WTC11 (cell line): ENCODE results near the gene CIRBP. TPM values are rescaled to one million over a fixed set of nuclear protein-coding genes. Genes with fewer than 3 reads are reported as not detected.

Experiments
- ATAC-seq: fragments of 200-7000 bp; cut with Tn5 transposase; 2 replicates; pipeline ENCODE4 v1.10.0; 2021; ENCODE audit warnings: mild to moderate bottlenecking, moderate library complexity
- CTCF ChIA-PET: fragments of 300-600 bp; sonication (Branson Sonifier 250); formaldehyde crosslinking; loops from one replicate; lab custom pipeline; 2021; ENCODE audit warnings: antibody characterized with exemption; lab: Charles Lee
- POLR2A ChIA-PET: fragments of 350-600 bp; sonication (Branson Sonifier 250); formaldehyde crosslinking; loops from one replicate; lab custom pipeline; 2021; ENCODE audit warnings: antibody characterized with exemption; lab: Charles Lee
- DNase-seq: peaks from one replicate; pipeline ENCODE4 v3.0.0; 2021; ENCODE audit warnings: low spot score
- H3K27ac Mint-ChIP-seq: 2 replicates; pipeline ENCODE4 v1.8.0; 2021; ENCODE audit warnings: mixed read lengths
- H3K27me3 Mint-ChIP-seq: 2 replicates; pipeline ENCODE4 v1.8.0; 2021; ENCODE audit warnings: low read depth, mild to moderate bottlenecking, moderate library complexity, mixed read lengths
- H3K36me3 Mint-ChIP-seq: 2 replicates; pipeline ENCODE4 v1.8.0; 2021; ENCODE audit warnings: mixed read lengths
- H3K4me1 Mint-ChIP-seq: 2 replicates; pipeline ENCODE4 v1.8.0; 2022; ENCODE audit warnings: mixed read lengths
- H3K4me3 Mint-ChIP-seq: 2 replicates; pipeline ENCODE4 v1.8.0; 2021; ENCODE audit warnings: mild to moderate bottlenecking, moderate library complexity, mixed read lengths
- H3K9me3 Mint-ChIP-seq: 2 replicates; pipeline ENCODE4 v1.8.0; 2021; ENCODE audit warnings: mixed read lengths
- ETV6 ChIP-seq: sonication (generic); formaldehyde crosslinking; IDR thresholded peaks from 2 replicates; pipeline ENCODE4 v1.8.1; 2022; ENCODE audit warnings: mild to moderate bottlenecking, missing genetic modification reagents
- FOXJ3 ChIP-seq: sonication (generic); formaldehyde crosslinking; IDR thresholded peaks from 2 replicates; pipeline ENCODE4 v1.9.0; 2021; ENCODE audit warnings: missing genetic modification reagents, mild to moderate bottlenecking, borderline replicate concordance
- FOXP1 ChIP-seq: sonication (generic); formaldehyde crosslinking; IDR thresholded peaks from 2 replicates; pipeline ENCODE4 v1.8.0; 2022; ENCODE audit warnings: missing genetic modification reagents, mild to moderate bottlenecking, moderate library complexity, borderline replicate concordance
- HMGA2 ChIP-seq: fragments of 250-450 bp; sonication (Bioruptor Pico); IDR thresholded peaks from 2 replicates; pipeline ENCODE4 v1.4.0; 2021; ENCODE audit warnings: mild to moderate bottlenecking, moderate library complexity
- OVOL2 ChIP-seq: fragments of 250-450 bp; sonication (Bioruptor Pico); IDR thresholded peaks from 2 replicates; pipeline ENCODE4 v1.9.0; 2021; ENCODE audit warnings: mild to moderate bottlenecking, borderline replicate concordance
- PRRX2 ChIP-seq: fragments of 250-450 bp; sonication (Bioruptor Pico); IDR thresholded peaks from 2 replicates; pipeline ENCODE4 v1.8.0; 2021; ENCODE audit warnings: mild to moderate bottlenecking
- TP53 ChIP-seq: sonication (generic); formaldehyde crosslinking; IDR thresholded peaks from 2 replicates; pipeline ENCODE4 v1.8.1; 2023; ENCODE audit warnings: mild to moderate bottlenecking, missing genetic modification reagents
- ZBTB21 ChIP-seq: sonication (generic); formaldehyde crosslinking; IDR thresholded peaks from 2 replicates; pipeline ENCODE4 v1.8.1; 2023; ENCODE audit warnings: mild to moderate bottlenecking, missing genetic modification reagents, borderline replicate concordance
- ZNF423 ChIP-seq: fragments of 250-450 bp; sonication (Bioruptor Pico); IDR thresholded peaks from 2 replicates; pipeline ENCODE4 v2.1.2; 2022; ENCODE audit warnings: mild to moderate bottlenecking, moderate library complexity
- total RNA-seq: library from RNA; stranded (reverse); gene quantifications from 3 replicates; pipeline ENCODE4 v1.2.3, GENCODE V29; 2021
- TF ChIP-seq, protein P1 (sequence below): sonication (generic); formaldehyde crosslinking; IDR thresholded peaks from 2 replicates; pipeline ENCODE4 v1.8.1; 2023; ENCODE audit warnings: mild to moderate bottlenecking, missing genetic modification reagents
- TF ChIP-seq, protein P2 (sequence below): sonication (generic); formaldehyde crosslinking; IDR thresholded peaks from 2 replicates; pipeline ENCODE4 v1.8.0; 2023; ENCODE audit warnings: mild to moderate bottlenecking, missing genetic modification reagents
- TF ChIP-seq, protein P3 (sequence below): fragments of 250-450 bp; sonication (Bioruptor Pico); IDR thresholded peaks from 2 replicates; pipeline ENCODE4 v1.9.0; 2021; ENCODE audit warnings: mild to moderate bottlenecking
- TF ChIP-seq, protein P4 (sequence below): fragments of 250-450 bp; sonication (Bioruptor Pico); IDR thresholded peaks from 2 replicates; pipeline ENCODE4 v1.9.0; 2021; ENCODE audit warnings: moderate library complexity, mild to moderate bottlenecking, inconsistent platforms, borderline replicate concordance
- TF ChIP-seq, protein P5 (sequence below): sonication (generic); formaldehyde crosslinking; IDR thresholded peaks from 2 replicates; pipeline ENCODE4 v1.8.0; 2022; ENCODE audit warnings: mild to moderate bottlenecking, missing genetic modification reagents
- TF ChIP-seq, protein P6 (sequence below): sonication (generic); formaldehyde crosslinking; IDR thresholded peaks from 2 replicates; pipeline ENCODE4 v1.8.1; 2022; ENCODE audit warnings: mild to moderate bottlenecking, missing genetic modification reagents, moderate library complexity, borderline replicate concordance
- TF ChIP-seq, protein P7 (sequence below): sonication (generic); formaldehyde crosslinking; IDR thresholded peaks from 2 replicates; pipeline ENCODE4 v1.8.1; 2023; ENCODE audit warnings: mild to moderate bottlenecking, missing genetic modification reagents, moderate library complexity
- TF ChIP-seq, protein P8 (sequence below): fragments of 250-450 bp; sonication (Bioruptor Pico); IDR thresholded peaks from 2 replicates; pipeline ENCODE4 v1.9.0; 2021; ENCODE audit warnings: mild to moderate bottlenecking

The CIRBP gene
- total RNA-seq, 1 experiment from 2014 or later, result 298 TPM

DNA sequence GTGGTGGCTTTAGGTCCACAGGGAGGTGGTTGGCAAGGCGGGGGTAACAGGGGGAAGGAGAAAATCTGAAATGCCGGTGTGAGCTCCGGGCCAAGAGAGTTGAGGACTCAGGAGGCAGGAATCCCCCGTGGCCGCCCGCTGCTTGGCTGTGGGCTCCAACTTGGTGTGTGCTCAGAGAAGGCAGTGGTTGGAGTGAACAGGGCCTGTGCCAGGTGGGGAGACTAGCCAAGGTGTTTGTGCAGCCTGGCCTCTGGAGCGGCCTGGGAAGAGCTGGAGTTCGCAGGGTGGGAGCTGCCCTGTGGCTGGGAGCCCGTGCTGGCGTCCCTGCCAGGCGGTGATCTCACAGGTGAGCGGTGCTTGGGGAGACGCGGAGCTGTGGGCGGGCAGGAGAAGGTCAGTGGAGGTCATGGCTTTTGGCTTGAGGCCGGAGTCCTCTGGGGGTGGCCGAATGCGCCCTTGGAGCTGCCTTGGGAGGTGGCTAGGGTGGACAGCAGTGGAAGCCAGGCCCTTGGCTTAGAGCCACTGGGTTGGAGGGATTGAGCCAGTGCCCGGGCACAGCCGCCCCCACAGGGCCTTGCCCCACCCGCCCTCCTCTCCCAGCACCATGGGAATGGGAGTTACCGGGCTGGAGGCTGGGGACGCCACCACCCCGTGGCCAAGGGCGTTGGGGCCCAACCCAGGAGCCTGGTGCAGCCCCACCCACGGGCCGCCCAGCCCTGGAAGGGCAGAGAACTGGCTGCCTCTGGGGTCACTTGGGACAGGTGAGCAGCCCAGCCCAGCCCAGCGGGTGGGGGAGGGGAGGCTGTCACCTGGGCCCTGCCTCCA, 7.1 kb upstream of the CIRBP start (continued):
- TF ChIP-seq, protein P1, sequence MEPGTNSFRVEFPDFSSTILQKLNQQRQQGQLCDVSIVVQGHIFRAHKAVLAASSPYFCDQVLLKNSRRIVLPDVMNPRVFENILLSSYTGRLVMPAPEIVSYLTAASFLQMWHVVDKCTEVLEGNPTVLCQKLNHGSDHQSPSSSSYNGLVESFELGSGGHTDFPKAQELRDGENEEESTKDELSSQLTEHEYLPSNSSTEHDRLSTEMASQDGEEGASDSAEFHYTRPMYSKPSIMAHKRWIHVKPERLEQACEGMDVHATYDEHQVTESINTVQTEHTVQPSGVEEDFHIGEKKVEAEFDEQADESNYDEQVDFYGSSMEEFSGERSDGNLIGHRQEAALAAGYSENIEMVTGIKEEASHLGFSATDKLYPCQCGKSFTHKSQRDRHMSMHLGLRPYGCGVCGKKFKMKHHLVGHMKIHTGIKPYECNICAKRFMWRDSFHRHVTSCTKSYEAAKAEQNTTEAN (CRISPR knock-in tag), result no peak
- TF ChIP-seq HMGA2, result no peak
- TF ChIP-seq PRRX2 (CRISPR knock-in tag), result no peak
- TF ChIP-seq, protein P2, sequence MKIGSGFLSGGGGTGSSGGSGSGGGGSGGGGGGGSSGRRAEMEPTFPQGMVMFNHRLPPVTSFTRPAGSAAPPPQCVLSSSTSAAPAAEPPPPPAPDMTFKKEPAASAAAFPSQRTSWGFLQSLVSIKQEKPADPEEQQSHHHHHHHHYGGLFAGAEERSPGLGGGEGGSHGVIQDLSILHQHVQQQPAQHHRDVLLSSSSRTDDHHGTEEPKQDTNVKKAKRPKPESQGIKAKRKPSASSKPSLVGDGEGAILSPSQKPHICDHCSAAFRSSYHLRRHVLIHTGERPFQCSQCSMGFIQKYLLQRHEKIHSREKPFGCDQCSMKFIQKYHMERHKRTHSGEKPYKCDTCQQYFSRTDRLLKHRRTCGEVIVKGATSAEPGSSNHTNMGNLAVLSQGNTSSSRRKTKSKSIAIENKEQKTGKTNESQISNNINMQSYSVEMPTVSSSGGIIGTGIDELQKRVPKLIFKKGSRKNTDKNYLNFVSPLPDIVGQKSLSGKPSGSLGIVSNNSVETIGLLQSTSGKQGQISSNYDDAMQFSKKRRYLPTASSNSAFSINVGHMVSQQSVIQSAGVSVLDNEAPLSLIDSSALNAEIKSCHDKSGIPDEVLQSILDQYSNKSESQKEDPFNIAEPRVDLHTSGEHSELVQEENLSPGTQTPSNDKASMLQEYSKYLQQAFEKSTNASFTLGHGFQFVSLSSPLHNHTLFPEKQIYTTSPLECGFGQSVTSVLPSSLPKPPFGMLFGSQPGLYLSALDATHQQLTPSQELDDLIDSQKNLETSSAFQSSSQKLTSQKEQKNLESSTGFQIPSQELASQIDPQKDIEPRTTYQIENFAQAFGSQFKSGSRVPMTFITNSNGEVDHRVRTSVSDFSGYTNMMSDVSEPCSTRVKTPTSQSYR (CRISPR knock-in tag), result no peak
- TF ChIP-seq, protein P3, sequence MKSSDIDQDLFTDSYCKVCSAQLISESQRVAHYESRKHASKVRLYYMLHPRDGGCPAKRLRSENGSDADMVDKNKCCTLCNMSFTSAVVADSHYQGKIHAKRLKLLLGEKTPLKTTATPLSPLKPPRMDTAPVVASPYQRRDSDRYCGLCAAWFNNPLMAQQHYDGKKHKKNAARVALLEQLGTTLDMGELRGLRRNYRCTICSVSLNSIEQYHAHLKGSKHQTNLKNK (CRISPR knock-in tag), result no peak
- TF ChIP-seq, protein P4, sequence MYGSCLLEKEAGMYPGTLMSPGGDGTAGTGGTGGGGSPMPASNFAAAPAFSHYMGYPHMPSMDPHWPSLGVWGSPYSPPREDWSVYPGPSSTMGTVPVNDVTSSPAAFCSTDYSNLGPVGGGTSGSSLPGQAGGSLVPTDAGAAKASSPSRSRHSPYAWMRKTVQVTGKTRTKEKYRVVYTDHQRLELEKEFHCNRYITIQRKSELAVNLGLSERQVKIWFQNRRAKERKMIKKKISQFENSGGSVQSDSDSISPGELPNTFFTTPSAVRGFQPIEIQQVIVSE (CRISPR knock-in tag), result no peak

DNA sequence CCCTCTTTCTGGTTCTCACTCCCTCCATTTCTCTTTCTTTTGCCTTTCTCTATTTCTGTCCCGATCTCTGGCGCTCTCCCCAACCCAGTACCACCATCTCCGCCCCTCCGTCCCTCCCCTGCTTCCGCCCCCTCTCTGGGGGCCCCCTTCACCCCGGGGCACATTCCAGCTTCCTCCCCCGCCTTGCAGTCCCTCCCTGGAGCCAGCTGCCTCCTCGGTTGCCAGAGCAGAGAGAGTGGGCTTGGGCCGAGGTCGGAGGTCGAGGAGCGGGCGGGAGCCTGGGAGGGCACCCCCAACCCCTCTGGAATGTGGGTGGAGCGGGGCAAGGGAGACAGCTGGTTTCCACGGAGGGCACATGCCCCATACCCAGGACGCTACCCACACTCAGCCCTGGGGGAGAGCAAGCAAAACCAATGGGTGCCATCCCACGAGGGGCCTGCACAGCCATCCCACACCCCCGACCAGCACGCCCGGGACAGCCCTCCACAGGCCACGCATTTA, 6.5 kb upstream of the CIRBP start:
- Mint-ChIP-seq H3K9me3 (no peaks in the 10 kb centered on the region), H3K27me3 (peaks cover 5% of the 10 kb centered on the region), H3K36me3 (peaks cover 5% of the 10 kb centered on the region), H3K27ac (no peak overlapping the region), H3K4me1 (peaks cover 58% of the 10 kb centered on the region), H3K4me3 (peak overlapping the region; percentile 51)
- ChIA-PET CTCF (interaction anchor here (15.6 kb wide), 1 partner anchor 20 kb away, joined by 648 read pairs; the partner anchor contains the start of gene ATP5F1D), POLR2A (interaction anchor here (1.5 kb wide), 1 partner anchor 19 kb away, joined by 4 read pairs; no protein-coding TSS in a partner anchor)
- TF ChIP-seq TP53 (CRISPR knock-in tag) (no peak), ZNF423 (CRISPR knock-in tag) (0 out of 2 replicates have a peak, but pooled peaks have one; percentile 27), OVOL2 (CRISPR knock-in tag) (no peak)
- TF ChIP-seq, protein P5, sequence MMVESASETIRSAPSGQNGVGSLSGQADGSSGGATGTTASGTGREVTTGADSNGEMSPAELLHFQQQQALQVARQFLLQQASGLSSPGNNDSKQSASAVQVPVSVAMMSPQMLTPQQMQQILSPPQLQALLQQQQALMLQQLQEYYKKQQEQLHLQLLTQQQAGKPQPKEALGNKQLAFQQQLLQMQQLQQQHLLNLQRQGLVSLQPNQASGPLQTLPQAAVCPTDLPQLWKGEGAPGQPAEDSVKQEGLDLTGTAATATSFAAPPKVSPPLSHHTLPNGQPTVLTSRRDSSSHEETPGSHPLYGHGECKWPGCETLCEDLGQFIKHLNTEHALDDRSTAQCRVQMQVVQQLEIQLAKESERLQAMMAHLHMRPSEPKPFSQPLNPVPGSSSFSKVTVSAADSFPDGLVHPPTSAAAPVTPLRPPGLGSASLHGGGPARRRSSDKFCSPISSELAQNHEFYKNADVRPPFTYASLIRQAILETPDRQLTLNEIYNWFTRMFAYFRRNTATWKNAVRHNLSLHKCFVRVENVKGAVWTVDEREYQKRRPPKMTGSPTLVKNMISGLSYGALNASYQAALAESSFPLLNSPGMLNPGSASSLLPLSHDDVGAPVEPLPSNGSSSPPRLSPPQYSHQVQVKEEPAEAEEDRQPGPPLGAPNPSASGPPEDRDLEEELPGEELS (CRISPR knock-in tag), result 0 out of 2 replicates have a peak, but pooled peaks have one; percentile 23
- ATAC-seq (no peak), DNase-seq (no peak)

DNA sequence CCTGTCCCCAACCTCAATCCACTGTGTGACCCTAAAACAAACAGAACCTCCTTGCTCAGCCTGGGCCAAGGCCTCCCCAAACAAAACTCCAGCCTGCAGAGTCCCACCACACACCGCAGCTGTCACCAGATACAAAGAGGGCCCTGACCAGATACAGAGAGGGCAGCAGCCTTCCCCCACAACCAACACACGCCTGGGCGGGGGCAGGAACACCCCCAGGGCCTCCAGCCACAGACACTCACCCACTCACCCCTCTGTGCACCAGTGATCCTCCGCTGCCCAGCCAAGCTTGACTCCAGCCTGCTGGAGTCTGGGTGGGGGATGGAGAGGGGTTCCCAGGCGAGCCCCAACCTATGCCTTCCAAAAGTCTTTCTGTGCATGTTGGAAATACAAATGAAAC, 5.9 kb upstream of the CIRBP start:
- POLR2A ChIA-PET, result interaction anchor here (1.5 kb wide), 1 partner anchor 19 kb away, joined by 4 read pairs; no protein-coding TSS in a partner anchor
- no peak for ATAC-seq
- peak overlapping the region; percentile 39 for H3K4me3 Mint-ChIP-seq
- H3K4me1 Mint-ChIP-seq, result peaks cover 57% of the 10 kb centered on the region
- CTCF ChIA-PET, result interaction anchor here (0.6 to 15.6 kb wide), 2 partner anchors 17 to 20 kb away, joined by 3 to 648 read pairs; partner anchors contain the start of gene ATP5F1D
- no peaks in the 10 kb centered on the region for H3K9me3 Mint-ChIP-seq
- H3K27me3 Mint-ChIP-seq, result peaks cover 5% of the 10 kb centered on the region
- no peak for DNase-seq
- peak overlapping the region; percentile 44; the same call in 1 of the 2 replicates for H3K27ac Mint-ChIP-seq
- H3K36me3 Mint-ChIP-seq, result peaks cover 3% of the 10 kb centered on the region; the same call in 1 of the 2 replicates
- TF ChIP-seq ETV6 (CRISPR knock-in tag), result no peak
- TF ChIP-seq, protein P6, sequence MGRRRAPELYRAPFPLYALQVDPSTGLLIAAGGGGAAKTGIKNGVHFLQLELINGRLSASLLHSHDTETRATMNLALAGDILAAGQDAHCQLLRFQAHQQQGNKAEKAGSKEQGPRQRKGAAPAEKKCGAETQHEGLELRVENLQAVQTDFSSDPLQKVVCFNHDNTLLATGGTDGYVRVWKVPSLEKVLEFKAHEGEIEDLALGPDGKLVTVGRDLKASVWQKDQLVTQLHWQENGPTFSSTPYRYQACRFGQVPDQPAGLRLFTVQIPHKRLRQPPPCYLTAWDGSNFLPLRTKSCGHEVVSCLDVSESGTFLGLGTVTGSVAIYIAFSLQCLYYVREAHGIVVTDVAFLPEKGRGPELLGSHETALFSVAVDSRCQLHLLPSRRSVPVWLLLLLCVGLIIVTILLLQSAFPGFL (CRISPR knock-in tag), result no peak
- no peak for TF ChIP-seq FOXJ3 (CRISPR knock-in tag)
- TF ChIP-seq, protein P7, sequence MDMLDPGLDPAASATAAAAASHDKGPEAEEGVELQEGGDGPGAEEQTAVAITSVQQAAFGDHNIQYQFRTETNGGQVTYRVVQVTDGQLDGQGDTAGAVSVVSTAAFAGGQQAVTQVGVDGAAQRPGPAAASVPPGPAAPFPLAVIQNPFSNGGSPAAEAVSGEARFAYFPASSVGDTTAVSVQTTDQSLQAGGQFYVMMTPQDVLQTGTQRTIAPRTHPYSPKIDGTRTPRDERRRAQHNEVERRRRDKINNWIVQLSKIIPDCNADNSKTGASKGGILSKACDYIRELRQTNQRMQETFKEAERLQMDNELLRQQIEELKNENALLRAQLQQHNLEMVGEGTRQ (CRISPR knock-in tag), result no peak
- TF ChIP-seq, protein P8, sequence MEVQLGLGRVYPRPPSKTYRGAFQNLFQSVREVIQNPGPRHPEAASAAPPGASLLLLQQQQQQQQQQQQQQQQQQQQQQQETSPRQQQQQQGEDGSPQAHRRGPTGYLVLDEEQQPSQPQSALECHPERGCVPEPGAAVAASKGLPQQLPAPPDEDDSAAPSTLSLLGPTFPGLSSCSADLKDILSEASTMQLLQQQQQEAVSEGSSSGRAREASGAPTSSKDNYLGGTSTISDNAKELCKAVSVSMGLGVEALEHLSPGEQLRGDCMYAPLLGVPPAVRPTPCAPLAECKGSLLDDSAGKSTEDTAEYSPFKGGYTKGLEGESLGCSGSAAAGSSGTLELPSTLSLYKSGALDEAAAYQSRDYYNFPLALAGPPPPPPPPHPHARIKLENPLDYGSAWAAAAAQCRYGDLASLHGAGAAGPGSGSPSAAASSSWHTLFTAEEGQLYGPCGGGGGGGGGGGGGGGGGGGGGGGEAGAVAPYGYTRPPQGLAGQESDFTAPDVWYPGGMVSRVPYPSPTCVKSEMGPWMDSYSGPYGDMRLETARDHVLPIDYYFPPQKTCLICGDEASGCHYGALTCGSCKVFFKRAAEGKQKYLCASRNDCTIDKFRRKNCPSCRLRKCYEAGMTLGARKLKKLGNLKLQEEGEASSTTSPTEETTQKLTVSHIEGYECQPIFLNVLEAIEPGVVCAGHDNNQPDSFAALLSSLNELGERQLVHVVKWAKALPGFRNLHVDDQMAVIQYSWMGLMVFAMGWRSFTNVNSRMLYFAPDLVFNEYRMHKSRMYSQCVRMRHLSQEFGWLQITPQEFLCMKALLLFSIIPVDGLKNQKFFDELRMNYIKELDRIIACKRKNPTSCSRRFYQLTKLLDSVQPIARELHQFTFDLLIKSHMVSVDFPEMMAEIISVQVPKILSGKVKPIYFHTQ, result no peak
- no peak for TF ChIP-seq ZBTB21 (CRISPR knock-in tag)
- TF ChIP-seq FOXP1 (CRISPR knock-in tag), result no peak
